Renal cortex interstitium (tissue), 11 donors: ENCODE results near the gene ARHGAP22. TPM values are rescaled to one million over a fixed set of nuclear protein-coding genes. Genes with fewer than 3 reads are reported as not detected.

Source experiments
- DNase-seq, 11 donors: peaks; one replicate each; pipeline ENCODE4 v3.0.0-alpha.2; 2013; ENCODE audit warnings: low read depth in 9 of 11, low spot score in 4 of 11; ENCODE audit errors: extremely low read depth in 1 of 11
- polyA plus RNA-seq, 3 donors: library from polyadenylated mRNA; unstranded; fragments of 120-200 nt; gene quantifications; one replicate each; pipeline ENCODE4 v1.2.1, GENCODE V29; 2013; ENCODE audit not compliant: insufficient read length in 3 of 3

ARHGAP22 gene
- polyA plus RNA-seq, 3 donors, result 1.2 to 1.8 (median 1.3) TPM

DNA sequence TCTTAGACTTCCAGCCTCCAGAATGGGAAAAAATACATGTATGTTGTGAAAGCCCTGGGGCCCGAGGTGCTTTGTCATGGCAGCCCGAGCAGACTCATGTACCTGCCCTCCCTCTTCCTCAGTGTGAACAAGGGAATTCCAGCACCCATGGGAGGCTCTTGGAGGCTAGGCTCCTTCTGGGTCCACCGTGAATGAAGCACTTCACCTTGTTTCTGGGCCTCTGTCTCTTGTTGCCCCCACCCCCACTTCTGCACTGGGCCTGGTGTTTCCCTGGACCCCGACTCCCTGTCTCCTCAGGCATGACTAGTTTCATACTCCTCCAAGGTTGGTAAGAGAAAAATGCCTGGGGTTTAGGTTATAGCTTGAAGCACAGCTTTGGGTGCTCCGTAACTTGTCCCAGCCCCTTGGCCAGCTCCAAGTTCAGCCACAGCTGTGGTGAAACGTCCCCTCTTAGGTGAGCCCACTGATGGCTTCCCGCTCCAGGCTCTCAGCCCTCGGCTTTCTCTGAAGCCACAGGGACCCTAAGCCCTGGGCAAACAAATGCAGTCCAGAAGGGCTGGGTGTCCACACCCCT lies 30.2 kb upstream of the ARHGAP22 start:
- no peak for DNase-seq

DNA sequence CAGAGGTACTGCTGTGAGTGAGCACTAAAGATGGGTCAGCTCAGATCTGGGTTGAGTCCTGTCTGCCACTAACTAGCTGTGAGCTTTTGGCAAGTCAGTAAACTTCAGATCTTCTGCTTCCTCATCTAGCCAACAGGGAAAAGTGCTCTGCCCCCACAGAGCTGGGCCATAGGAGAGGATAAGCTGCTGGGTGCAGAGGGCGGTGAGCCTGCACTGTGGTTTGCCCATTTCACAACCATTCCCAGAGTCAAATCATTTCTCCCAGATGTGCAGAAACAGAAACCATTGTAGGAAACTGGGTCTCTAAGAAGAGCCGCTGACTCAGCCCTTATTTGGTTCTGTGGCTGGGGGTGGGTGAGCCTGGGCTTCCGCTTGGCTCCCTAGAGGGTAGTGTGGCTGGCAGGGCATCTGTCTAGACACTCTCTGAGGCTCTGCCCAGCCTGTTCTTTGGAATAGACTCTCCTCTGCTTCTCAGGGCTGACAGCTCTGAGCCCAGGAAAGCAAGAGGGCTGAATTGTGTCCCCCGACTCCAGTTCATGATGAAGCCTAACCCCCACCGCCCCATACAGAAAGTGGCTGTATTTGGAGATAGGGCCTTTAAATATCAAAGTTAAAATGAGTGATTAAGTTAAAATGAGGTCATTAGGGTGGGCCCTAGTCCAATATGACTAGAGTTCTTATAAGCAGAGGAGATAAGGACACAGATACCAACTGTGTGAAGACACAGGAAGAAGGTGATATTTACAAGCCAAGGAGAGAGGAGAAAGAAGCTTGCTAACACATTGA lies 29.5 kb upstream of the ARHGAP22 start:
- no peak for DNase-seq

DNA sequence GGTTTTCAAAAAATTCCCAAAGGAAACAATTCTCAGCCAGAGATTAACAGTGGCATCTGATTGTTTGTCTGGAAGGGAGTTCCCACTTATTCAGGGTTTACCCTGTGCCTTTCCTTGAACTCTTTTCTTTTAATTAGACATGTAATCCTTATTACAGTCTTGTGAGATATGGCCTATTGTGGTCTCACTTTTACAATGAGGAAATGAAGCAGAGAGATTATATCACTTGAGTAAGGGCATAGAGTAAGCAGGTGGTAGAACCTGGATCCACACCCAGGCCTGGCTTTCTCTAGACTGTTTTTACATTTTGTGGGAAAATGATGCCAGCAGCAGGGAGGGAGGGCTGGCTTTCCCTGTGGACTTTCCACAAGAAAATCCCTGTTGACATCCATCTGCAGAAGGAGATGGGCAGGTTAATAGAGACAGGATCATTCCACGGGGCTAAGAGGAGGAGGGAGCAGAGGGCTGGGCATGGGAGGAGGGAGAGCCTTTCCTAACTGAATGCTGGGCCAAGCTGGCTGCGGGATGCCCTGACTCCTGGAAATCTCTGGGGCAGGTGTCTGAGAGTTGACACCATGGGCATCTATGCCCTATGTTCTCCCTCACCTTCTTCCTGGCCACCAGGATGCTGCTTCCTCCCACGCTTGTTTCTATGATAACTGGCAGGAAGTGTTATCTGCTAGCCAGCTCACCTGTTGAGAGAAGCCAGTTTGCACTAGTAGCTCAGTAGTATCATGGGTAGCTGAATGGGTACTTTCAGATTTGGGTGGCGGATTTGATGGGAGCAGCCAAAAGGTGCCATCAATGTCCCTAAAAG lies 28.7 kb upstream of the ARHGAP22 start:
- DNase-seq, result no peak

DNA sequence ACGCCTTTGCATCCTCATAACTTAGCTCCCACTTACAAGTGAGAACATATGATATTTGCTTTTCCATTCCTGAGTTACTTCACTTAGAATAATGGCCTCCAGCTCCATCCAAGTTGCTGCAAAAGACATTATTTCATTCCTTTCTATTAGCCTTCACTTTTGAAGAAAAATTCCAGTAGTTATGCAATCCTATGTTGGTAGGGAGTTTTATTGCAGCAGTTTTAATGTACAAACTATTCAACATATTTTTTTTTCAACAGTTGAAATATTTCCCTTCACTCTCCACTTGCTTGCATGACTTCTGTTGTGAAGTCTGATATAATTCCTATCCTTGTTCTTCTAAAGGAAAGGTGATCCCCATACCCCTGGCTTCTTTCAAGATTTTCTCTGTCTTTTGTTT lies 27.3 kb upstream of the ARHGAP22 start:
- DNase-seq, result no peak

DNA sequence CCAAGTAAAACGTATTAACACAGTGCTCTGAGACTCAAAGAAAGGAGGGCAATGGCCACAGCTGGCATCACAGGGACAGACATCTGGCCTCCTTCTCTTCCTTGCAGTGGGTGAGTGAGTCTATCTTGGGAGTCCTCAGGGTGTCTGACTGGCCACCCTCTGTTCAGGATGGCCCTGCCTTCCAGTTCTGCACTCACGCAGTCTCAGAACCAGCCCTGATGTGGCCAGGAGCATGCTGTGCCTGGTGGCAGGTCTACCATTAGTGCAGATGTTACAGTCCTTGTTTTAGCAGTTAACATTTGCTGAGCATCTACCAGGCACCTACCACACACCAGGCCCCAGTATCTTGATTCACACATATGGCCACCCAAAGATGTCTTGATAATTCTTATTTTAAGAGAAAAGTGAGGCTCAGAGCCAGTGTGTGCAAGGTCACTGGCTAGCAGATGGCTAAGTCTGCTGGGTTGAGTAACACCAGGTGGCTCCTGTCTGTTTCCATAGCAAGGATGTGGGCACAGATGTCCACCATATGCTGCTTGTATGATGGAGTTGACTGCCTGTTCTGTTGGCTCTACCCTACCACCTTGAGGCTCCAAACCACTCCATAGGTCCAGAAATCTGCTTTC lies 23.2 kb upstream of the ARHGAP22 start:
- DNase-seq, result no peak

DNA sequence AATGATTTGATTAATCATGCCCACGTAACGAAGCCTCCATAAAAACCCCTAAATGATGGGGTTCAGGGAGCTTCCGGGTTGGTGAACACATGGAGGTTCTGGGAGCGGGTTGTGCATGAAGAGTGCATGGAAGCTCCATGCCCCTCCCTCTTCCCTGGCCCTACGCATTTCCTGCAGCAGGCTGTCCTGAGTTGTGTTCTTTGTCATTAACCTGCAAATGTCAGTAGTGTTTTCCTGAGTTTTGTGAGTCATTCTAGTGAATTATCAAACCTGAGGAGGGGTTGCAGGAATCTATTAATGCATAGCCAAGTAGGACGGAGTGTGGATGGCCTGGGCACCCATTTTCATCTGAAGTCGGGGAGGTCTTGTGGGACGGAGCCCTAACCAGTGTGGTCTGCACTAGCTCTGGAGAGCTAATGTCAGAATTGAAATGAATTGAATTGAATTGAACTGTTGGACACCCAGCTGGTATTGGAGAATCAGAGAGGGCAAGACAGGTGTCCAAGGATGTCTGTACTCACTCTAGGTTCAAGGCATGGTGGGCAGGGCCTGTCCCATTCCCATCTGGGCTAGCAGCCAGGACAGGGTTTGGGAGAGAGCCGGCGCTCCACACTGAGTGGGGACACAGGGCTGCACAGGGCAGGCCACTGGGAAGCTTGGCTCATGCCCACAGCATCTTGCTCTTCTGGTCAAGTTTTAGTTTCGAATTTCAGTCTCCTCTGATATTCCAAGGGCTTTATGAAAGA lies 22.3 kb upstream of the ARHGAP22 start:
- no peak for DNase-seq

DNA sequence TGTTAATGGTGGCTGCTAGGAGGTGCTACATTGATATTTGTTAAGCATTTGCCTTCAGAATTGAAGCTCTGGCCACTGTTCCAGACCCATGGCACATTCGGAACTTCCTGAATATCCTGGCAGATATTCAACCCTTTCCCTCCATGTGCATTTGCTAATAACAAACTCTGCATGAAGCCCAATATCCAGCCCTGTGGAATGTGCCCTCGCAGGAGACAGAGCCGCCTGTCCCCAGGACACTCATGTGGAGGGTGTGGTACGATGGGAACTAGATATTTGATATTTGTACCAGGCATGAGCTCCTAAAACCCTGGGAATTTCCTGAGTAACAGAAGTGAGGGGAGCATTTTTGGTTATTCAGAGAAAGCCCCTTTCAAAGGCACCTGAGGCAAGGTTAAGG lies 21.6 kb upstream of the ARHGAP22 start:
- DNase-seq, result no peak

DNA sequence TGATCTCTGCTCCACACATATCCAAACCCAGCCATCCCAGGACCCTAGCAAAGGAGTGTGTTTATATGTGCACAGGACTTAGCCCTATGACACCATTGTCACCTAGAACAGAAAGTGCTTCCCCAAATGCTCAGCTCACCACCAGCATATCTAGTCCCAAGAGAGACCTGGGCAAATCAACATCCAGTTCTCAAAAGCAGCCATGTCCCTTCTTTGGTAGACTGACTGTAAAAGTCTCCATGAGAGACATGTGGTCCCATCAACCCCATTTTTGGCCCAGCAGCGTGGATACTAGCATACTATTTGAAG lies 20.9 kb upstream of the ARHGAP22 start:
- no peak for DNase-seq

DNA sequence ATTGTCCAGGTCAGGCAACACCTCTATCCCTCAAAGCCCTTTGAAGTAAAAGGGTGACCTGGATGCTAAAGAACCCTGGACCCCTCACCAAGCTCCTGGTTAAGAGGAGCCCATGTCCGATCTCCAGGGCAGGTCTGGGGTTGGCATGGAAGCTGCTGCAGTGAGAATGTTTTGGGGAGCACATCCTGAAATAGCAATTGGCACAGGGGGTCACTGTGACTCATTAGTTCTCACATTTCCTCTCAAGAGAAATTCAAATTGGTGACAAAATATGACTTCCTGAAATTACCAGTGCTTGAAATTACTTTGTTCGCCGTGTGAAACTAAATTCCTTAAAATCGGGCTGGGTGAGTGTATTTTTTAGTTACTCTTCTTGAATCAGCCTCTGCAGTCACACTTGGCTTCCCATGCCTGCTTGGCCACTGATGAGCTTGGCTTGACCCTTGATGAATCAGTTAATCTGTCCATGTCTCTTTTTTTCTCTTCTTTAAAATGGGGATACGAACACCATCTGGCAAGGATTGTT lies 18.8 kb upstream of the ARHGAP22 start:
- DNase-seq, result no peak

DNA sequence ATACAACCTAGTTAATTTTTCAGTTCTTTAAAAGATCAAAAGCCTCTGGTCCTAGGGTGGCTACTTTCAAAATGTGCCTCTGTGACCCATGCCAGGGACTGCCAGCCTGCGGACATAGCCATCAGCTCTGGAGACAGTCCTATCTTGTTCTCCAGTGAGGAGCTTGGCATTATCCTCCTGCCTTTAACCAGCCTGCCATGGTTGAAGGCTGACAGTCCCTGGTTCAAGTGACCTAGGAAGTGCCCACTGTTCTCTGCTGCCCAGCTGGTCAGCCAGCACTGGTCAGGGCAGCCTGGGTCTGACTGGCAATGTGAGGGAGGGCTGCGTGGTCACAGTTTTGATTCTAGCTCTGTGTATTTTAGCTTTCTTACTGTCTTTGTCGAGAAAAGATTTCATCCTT lies 18.1 kb upstream of the ARHGAP22 start:
- DNase-seq, result no peak

DNA sequence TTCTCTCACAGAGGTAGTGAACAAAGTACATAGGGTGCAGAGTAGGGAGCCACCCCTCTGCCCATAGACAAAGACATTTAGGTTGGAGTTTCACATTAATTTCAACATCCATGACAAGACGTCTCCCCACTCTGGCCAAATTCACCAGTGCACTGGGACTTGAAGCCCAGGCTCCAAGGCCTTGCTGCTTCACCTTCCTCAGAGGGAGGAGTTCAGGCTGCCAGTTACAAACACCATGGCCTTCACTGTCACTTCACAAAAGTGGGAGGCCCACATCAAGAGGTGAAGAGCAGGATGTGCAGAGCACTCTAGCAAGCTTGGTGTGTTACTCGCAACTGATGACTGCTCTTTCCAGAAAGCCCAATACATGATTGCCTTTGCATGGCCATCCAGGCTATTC lies 15.8 kb upstream of the ARHGAP22 start:
- no peak for DNase-seq

DNA sequence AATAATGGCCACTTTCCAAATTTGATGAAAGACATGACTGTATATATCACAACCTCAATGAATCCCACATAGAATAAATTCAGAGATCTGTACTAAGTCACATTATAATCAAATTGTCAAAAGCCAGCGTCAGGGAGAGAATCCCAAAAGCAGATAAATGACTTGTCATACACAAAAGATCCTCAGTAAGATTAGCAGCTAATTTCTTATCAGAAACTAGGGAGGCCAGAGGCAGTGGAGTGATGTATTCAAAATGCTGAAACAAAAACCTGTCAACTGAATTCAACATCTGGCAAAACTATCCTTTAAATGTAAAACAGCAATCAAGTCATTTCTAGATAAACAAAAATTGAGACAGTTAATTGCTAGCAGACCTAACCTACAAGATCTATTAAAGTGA lies 11.6 kb upstream of the ARHGAP22 start:
- no peak for DNase-seq

DNA sequence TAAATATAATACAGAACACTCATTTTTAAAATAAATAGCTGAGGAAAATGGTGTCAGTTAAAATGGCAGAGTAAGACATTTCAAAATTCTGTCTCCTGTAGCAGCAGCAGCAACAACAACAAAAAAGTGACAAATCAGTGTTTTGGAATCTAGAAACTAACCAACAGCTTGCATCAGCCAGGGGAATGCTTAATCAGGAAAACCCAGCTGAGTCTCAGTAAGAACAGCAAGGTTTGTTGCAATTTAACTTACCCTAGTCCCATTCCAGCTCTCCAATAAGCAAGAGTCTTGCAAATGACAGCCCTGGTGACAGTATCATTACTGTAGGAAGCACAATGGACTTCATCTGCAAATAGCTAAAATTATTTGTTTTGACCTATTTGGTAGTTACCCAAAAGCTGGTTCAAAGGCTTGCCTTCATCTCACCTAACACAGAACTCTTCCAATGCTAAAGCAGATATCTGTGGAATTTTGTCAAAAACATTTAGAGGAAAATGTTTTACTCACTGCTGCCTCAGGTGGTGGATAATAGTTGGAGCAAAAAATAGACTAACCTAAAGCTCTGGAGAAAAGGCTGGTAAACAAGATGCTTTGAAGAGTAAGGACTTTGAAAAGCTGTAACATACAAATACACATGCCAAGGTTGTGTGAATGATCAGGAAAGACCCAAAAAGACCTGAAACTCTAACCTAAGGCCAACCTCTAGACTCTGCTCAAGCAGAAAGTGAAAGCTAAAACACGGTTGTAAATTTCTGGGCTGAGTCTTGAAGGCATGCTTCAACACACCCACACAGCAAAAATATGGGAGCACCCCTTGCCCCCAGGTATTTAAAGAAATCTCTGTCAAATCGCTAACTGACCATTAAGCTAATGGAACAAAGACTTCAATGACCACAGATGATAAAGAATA lies 9.9 kb upstream of the ARHGAP22 start:
- no peak for DNase-seq

DNA sequence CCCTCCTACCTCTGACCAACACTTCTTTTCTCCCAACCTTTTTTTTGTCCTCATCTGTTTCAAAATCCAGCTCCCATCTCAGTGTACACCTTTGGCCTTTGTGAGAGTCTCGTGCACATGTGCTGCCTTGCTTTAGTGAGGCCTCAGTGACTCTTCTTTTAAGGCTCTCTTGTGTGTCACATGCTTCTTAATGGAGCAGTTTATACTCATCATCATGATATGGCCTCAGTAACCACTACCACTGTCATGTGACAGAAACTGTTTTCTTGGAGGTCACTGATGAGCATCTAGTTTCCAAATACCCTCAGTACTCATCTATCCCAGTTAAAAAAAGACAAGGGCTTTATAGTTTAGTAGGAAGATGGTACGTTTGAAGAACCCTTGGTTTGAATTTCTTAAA lies 8.1 kb upstream of the ARHGAP22 start:
- DNase-seq, result no peak

DNA sequence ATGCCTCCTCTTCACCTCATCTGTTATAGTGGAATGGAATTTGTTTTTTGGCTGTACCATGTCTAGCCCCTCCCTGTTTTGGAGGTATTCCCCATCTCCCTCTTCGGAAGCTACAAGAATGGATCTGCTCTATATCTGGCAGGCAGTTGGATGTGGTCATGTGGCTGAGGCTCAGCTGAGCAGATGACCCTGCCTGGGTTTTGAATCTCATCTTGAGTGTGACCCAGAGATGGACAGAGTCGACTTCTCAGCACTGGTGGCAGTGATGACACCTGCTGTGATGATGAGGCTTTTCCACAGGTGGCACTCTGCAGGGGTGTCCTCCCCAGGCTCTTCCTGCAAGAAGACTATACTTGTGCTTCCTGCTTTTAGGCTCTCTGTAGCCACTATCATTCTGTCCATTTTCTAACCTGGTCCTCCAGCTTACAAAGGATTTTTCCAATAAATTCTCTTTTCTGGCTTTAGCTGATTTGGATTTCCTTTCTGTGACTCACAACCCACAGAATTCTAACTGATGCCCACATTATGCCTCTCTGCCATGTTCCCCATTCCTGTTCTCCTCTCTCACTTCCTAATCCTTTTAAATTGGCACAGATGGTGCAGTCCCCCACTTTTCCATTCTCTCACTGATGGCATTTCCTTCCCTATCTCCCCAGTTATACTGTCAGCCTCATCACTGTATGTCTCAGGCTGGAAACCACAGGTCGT lies 7.5 kb upstream of the ARHGAP22 start:
- no peak for DNase-seq

DNA sequence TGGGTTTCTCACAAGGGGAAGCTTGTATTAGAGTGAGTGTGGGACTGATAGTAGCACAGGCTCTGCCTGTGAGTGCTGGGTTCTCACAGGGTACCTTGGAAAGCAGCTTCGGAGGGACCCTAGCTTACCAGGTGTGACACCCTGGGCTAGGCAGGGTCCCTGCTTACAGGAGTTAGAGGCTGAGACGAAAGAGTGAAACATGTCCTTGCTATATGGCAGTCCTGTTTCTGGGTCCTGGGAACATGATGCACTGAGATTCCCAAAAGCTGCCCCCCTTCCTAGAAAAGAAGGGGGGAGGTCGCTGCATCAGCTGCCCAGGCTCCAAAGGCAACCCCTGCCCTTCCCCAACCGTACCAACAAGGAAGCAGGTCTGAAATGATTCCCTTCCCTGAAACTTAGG lies 6.3 kb upstream of the ARHGAP22 start:
- DNase-seq, result no peak

DNA sequence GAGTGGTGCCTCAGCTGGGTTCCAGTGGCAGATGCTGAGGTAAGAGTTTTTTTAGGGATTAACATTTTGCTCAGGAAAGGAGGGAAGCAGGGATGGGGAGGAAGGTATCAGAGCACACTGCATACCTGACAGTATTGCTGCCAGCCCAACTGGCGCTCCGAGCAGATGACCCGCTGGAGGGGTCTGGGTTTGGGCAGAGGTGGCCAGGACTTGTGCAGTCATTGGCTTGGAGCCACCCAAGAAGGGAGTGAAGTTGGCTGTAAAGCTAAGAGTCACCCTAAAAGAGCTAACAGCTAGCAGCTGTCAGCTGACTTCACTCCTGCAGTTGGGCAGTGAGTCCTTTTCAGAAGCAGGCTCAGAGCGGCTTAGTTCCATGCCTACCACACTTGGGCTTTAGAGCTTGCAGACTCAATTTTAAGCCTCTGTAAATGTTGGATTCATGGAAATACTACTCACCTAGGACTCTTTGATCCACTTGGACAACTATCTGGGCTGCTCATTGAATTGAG lies 5.8 kb upstream of the ARHGAP22 start:
- no peak for DNase-seq
